Thyroid gland (tissue), 4 donors: ENCODE measurements around the gene PMM2.

Experiments
- CTCF ChIP-seq, 6 experiments: fragments of 200-600 bp in 3 of 6; fragments of 450-650 bp in 3 of 6; sonication (generic) in 3 of 6; IDR thresholded peaks; one replicate each; pipeline ENCODE4 v1.5.1; 2016 to 2019; ENCODE audit warnings: antibody characterized with exemption in 6 of 6, mild to moderate bottlenecking in 2 of 6, inconsistent platforms in 1 of 6, moderate library complexity in 1 of 6
- POLR2A ChIP-seq, 2 donors: fragments of 450-650 bp; IDR thresholded peaks; one replicate each; pipeline ENCODE4 v1.6.1; 2017; ENCODE audit warnings: antibody characterized with exemption in 2 of 2, mild to moderate bottlenecking in 2 of 2, moderate library complexity in 1 of 2

DNA sequence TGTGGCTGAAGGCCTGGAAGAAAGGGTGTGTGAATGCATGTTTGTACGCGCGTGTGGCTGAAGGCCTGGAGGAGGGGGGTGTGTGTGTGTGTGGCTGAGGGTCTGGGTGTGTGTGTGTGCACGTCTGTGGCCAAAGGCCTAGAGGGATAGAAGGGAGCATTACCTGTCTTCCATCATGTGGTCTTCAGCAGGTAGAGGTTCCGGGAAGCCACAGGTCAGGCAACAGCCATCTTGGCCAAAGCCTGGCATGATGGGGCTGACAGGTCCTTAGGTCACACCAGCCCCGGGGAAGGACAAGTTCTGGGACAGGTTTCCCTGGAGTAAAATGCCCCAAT is 89.8 kb downstream of the PMM2 start:
- TF ChIP-seq CTCF (IDR thresholded peaks at IDR 0.05) (no peak), POLR2A (IDR thresholded peaks at IDR 0.05) (no peak)
